HG03196 (cell line): Measurements from ENCODE around the gene GNAT2.
"Not testable (repeated sequence)": the region's sequence is repeated elsewhere in the genome, so short reads cannot be mapped to it uniquely, and the experiment has no call there.

Source experiments
- ATAC-seq: cut with Tn5 transposase; IDR thresholded peaks from one replicate; pipeline ENCODE4 v1.9.1; 2021; ENCODE audit not compliant: unreplicated experiment

GNAT2 gene

DNA sequence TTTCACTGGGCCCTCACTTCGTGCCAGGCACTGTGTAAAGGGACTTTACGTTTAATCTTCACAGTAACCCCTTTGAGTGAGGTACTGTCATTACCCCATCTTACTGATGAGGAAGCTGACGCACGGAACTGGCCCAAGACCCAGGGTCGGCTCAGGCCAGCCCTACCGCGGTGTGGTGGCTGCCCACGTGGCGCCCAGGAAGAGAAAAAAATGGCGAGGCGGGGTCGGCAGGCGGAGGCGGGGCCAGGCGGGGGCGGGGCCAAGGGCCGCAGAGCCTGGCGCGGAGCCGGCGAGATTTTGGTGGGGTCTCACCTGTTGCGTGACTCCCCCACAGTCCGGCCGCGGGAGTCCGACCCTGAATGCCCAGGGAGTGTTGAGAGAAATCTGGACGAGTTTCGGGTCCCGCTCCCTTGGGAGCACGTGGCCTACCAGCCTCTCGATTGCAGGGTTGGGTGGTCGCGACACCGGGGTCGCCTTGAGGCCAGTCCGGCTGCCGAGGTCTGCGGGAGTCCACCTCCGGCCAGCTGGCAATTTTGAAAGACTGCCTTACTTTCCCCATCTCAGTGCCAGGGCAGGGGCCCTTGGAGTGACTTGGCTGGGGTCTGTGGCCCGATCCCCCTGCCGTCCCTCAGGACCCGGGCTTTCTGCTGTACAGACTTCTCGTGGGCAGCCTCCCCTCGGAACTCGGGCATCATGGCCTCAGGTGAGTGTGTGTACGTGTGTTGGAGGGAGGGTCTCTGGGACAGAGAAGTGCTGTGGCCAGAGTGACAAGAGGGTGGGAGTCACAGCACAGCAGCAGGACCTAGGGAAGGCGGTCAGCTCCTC, at the start of gene GNAT2, which contains the start of gene AMPD2:
Gene GNAT2, minus strand, starts transcription at position 41 of the 825 bp plus-strand sequence. CDS start 6,746 bp downstream, outside the sequence.
Gene AMPD2, plus strand, starts transcription at position 262 of the 825 bp plus-strand sequence. CDS start 1,339 bp downstream, outside the sequence.
- ATAC-seq = peak; percentile 43

DNA sequence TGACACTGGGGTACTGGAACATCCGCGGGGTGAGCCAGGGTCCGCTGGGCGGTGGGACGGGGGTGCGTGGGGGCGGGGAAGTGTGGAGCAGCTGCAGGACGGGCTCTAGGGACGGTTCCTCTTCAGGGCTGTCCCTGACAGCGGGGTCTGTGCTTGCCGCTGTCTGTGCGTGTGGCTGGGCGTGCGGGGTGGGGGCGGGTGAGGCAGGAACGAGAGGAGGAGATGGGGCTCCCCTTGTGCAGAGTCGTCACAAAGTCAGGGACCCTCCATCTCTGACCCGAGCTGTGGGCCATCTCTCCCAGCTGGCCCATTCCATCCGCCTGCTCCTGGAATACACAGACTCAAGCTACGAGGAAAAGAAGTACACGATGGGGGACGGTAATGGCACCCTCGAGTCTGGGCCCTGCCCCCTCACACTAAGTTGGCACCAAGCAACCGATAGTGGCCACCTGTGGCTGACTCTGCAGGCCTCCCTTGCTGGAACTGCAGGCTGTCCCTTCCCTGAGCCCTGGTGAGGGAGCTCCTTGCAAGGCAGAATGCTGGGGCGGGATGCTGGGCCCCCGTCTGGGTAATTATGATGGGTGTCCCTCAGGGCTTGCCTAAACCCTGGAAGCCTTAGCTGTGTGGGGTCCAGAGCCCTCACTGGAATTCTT, 48.8 kb upstream of the GNAT2 start:
- peak; percentile 10 for ATAC-seq

DNA sequence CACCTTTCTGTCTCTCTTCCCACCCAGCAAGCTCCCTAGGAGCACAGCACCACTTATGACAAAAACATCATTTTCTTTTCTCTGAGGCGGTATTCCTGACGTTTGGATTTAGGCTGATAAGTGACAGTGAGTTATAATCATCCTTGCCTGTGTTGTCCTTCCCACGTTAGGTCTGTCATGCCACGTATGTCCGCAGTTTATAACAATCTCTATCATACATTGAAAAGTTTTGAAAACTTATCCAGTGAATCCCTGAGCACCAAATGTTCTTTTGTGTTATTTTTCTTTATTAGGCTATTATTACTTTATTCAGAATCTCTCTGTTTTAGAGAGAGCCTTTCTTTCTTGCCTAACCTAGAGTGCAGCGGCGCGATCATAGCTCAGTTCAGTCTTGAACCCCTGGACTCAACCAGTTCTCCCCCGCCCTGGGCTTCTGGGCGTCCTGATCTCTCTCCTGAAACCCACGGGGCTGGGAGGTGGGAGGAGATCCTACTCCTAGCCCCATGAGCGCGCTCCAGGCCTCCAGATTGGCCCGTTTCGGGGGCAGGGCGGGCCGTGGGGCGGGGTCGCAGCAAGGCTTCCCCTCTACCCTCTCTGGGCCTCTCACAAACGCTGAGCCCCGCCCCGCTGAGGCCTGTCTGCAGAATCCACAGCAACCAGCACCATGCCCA, 48.2 kb upstream of the GNAT2 start, which contains the start of gene GSTM2:
Gene GSTM2, plus strand, starts transcription at position 606 of the 671 bp plus-strand sequence. Its CDS starts 59 bp downstream, at position 665.
- peak; percentile 86 for ATAC-seq

DNA sequence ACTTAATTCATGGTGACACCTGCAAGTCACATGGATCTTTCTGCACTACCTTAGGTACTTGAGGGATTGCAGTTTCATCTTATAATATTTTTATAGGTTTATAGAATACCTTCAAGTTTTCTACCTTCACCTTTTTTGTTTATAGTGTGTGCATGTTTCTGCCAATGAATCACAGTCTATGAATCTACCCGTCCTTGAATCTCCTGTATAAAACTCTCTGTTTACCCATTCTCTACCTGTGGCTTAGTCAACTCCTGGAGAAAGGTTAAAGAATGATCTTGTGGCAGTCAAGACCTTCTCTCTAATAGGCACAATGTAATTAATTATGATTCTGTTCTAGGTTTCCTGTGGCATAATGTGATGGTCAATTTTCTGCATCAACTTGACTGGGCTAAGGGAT, 45.3 kb upstream of the GNAT2 start:
- no peak for ATAC-seq

DNA sequence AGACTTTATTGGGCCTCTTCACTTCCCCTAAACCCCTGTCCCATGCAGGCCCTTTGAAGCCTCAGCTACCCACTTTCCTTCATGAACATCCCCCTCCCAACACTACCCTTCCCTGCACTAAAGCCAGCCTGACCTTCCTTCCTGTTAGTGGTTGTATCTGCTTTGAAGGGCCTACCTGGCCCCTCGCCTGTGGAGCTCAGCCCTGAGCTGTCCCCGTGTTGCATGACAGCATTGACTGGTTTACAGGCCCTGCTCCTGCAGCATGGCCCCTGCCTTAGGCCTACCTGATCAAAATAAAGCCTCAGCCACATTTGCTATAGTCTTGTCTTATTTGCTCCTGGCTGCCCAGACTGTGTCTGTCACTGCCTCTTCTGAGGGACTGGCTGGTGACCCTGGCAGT, 42.0 kb upstream of the GNAT2 start:
- no peak for ATAC-seq

DNA sequence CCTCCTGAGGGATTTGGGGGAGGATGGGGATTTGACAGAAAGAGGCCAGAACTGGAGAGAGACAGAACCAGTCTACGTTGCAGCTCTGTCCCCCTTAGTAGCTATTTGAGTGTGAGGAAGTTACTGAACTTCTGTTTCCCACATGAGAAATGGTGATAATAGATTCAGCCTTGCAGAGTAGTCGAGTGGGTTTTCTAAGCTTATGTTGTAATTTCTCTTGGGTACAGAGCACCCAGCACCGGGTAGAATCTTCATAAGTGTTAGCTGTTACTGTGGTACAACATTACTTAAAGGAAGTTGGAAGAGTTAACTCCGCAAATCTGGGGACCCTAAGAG, 41.2 kb upstream of the GNAT2 start:
- not testable (repeated sequence) for ATAC-seq

DNA sequence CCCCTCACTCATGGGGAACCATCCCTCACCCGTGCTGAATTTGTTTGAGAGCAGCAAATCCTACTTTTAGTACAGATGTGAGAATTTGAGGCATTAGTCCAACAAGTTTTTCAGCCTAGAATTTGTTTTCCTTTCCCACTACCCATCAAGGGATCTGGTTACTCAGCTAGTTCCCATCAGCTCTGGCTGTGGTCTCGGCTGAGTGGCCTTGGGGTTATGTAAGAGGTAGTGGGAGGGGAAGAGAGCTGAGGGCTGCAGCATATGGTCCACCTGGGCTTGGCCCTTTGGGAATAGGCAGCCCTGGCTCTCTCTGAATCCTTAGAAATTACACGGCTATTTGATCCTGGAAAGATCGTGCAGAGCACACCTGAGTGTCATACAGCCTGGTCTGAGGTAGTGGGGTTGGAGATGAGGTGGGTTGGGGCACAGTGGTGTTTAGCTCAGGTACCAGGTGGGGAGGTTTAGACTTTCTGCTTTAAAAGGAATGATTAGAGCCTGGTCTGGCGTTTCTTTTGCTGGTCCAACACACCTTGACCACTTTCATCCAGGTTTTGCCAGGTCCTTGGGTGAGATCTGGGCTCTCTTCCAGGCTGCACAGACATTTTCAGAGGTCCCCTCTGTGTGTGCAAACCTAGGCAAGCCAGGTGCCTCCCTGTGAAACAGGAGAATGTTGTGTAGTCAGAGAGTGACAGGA, 40.7 kb upstream of the GNAT2 start:
- no peak for ATAC-seq

DNA sequence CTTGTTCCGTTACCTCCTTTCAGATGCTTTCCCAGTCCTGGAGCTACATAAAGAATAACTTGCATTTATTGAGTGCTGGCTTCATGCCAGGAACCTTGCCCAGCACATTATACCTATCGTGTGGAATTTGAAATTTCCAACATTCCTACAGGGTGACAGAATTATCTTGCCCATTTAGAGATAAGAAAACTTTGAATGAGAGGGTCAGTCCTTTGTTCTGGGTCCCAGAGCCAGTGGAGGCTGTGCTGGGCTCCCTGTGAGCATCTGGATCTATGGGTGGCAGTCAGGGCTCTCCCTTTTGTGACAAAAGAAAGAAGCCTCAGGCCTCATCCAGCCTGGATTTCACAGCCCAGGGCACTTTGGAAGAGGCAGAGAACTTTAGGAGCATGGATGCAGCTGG, 39.7 kb upstream of the GNAT2 start:
- no peak for ATAC-seq

DNA sequence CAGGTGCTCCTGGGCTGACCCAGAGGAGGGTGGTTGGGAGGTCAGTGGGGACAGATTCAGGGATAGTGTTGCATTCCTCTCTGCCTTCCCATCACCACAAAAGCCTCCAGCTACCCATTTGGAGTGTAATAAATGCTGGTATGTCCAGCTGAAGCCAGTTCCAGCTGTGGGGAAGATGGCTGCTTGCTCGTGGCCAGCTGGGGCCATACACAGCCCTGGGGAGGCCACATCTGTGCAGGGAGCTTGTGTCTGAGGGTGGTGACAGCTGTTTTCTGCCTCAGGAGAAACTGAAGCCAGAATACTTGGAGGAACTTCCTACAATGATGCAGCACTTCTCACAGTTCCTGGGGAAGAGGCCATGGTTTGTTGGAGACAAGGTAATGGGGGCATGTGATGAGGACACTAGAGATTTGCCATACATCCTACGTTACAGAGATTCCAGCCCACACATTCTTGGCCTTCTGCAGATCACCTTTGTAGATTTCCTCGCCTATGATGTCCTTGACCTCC, 39.2 kb upstream of the GNAT2 start:
- no peak for ATAC-seq

DNA sequence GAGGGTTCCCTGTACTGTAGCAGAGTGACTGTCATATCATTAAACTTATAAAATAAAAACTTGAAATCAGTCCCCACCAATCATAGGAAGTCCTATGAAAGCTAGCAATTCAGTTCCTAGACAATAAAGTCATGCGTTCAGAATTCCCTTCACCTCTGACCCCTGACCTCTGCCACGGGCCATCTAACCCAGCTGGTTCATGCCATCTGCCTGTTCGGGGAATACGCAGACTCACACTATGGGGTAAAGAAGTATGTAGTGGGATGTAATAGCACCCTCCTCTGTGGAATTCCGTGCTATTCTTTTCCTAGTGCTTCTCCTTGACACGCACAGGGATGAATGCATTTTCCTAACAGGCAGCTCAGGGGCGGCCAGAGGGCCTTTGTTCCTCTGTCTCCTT, 38.6 kb upstream of the GNAT2 start:
- no peak for ATAC-seq

DNA sequence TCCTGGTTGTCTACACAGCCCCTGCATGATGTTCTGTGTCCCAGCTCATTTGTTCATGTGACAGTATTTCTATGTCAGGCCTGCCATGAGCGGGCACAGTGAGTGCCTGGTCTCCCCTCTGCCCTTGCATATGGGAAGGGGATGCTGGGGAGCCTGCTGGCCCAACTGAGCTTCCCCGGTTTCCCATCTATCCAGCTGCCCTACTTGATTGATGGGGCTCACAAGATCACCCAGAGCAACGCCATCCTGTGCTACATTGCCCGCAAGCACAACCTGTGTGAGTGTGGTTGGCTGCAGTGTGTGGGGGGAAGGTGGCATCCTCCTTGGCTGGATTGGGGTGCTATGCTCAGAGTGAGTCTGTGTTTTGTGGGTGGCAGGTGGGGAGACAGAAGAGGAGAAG, 38.0 kb upstream of the GNAT2 start:
- no peak for ATAC-seq

DNA sequence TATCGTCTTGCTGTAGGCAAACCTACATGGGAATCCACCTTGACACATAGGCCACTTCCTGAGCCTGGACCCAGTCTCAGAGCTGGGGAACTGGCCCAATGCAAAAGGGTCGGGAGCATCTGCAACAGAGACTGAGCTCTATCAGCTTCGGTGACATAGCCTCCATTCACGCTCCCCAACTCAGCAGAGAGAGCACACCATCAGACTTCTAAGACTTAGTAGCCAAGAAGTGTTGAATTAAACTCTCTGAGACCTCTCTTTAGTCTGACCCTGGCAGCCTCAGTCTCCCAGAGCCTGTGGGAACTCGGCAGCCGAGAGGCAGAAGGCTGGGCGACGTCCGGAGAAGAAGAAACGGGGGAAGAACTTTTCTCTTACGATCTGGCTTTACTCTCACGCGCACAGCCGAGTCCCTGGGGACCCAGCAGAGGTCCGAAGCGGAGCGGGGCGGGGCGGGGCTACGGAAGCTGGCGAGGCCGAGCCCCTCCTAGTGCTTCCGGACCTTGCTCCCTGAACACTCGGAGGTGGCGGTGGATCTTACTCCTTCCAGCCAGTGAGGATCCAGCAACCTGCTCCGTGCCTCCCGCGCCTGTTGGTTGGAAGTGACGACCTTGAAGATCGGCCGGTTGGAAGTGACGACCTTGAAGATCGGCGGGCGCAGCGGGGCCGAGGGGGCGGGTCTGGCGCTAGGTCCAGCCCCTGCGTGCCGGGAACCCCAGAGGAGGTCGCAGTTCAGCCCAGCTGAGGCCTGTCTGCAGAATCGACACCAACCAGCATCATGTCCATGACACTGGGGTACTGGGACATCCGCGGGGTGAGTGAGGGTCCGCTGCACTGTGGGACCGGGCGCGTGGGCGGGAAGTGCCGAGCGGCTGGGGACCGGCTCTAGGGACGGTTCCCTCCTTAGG, 36.5 kb upstream of the GNAT2 start, which contains the start of gene GSTM4:
Gene GSTM4, plus strand, starts transcription at position 485 of the 905 bp plus-strand sequence. Its CDS starts 291 bp downstream, at position 776.
- ATAC-seq = peak; percentile 88

DNA sequence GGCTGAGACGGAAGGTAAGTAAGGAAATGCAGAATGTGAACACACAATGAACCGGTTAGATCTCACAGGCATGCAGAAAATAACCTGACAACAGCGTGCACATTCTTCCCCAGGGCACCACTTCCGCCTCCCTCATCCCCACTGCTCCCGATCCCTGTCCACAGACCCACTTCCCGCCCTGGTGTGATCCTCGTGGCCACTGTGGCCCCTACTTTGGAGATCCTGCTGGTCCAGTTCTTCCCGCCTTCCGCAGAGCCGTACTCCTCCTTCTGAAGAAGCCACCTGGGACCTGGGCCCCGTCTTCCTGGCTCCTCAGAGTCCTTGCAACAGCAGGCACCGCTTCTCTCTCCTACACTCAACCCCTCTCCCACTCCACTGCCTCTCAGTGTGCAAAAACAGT, 35.1 kb upstream of the GNAT2 start:
- no peak for ATAC-seq

DNA sequence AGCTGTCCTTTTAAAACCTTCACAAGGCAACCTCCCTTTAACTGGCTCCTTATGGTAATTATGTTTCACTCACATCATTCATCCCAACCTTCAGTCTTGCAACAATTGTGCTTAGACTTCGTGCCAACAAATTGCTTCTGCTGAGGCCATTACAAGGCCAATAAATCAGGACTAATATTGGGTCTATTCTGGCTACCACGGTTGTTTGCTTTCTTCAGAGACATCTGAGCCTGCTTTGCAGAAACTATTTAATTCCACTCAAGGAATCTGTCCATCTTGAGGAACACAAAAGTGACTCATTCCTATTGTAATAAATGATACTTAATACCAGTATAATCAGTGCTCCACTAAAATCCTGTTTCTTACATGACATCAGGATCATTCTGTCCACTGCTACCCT, 33.9 kb upstream of the GNAT2 start:
- ATAC-seq = no peak

DNA sequence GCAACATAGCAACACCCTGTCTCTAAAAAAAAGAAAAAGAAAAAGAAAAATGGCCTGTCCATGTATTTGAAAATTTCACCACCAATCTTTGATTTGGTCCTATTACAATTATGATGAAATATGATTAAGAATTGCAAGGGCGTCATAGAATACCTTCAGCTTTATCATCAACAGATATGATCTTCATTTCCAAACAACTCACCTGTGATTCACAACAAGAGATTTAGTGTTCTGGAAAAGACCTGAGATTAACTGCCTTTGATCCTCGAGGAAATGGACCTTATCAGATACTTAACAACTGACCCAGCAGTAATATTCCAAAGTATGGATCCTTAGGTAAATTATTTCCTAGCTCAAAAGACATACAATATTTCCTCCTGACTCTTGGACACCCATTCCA, 33.0 kb upstream of the GNAT2 start:
- no peak for ATAC-seq

DNA sequence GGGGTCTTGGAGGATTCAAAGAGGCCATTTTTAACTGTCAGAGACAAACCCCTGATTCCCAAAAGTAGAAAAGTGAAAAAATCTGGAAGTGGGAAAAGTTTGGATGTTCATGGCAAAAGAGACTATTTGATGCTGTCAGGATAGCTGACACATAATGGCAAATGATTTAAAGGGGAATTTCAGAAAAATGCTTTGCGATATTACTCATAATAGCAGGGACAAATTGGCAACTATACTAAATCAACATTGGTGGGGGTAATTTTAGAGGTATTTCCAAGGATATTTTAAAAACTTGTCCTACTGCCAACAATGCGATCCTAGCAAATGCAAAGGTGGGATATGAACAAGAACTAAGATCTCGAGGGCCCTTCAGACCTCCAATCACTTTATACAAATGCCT, 31.2 kb upstream of the GNAT2 start:
- ATAC-seq = no peak

DNA sequence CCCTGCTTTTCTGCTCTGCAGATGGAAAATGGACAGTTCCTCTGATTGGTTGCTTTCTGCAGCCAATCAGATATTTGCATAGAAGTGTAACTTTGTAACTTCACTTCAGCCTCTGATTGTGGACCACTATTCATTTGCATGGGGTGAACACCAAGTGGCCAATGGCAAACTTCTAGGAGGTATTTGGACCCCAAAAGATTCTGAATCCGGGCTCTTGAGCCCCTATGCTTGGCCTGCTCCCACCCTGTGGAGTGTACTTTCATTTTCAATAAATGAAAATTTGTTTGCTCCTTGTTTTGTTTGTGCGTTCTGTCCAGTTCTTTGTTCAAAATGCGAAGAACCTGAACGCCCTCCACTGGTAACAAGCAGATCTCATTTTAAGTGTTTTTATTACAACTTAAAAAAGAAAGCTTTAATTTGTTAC, 30.1 kb upstream of the GNAT2 start:
- no peak for ATAC-seq

DNA sequence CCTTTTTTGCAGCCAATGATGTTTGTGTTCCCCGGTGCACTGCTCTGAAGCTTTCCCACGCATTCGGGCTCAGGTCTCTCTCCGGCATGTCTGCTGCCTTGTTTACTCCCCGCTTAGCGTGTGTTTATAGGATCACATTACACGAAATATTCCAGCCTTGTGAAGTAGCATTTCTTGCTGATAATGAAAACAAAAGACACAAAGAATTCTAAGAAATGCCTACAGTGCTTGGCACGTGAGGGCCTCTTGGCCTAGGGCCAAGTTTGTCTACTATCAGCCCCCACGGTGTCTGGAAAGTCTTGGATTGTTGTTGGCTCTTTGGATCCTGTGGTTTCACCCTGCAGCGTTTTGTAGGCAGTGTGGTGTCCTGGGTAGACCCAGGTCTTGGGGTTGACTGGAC, 25.3 kb upstream of the GNAT2 start:
- no peak for ATAC-seq

DNA sequence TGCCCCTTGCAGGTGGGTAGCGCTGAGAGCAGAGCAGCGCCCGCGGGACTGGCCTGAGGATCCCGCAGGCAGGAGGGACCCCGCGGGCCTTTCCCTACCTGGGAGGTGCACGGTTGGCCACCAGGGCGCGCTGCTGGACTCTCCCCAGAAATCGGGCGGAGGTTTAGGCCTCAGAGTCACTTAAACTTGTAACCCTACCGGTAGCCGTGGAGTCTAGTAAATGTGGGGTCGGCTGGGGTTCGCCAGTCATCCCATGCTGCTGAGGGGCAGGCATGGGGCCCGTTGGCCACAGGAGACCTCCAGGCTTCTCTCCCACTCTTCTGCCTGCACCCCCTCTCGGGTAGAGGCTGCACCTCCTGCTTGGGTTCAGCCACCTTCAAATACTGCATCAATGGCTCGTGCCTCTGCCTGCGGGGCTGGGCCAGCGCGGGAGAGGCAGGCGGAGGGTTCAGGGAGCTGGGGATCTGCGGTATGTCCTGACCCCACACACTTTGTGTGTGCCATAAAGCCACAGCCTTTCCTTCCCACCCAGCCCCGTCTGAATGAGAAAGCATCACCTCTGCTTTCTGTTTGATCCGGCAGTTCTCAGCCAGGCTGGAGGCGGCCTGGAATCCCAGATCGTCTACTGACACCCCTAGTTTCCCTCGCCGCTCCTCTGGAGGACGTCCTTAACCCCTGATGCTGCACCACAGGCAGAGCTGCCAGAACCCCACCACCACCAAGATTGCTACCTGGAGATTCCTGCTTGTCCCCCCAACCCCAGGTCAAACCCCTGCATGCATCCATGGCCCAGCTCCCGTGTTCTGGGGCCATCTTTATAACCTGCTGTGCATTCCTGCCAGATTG, 24.2 kb upstream of the GNAT2 start:
- ATAC-seq = peak; percentile 78
